ENCODE data around the gene VAT1L. TPM values are rescaled to one million over a fixed set of nuclear protein-coding genes. Genes with fewer than 3 reads are reported as not detected.

Gene VAT1L
- total RNA-seq, 4 donors from 2014 or later, result 1.7 to 6.3 (median 2.9) TPM

DNA sequence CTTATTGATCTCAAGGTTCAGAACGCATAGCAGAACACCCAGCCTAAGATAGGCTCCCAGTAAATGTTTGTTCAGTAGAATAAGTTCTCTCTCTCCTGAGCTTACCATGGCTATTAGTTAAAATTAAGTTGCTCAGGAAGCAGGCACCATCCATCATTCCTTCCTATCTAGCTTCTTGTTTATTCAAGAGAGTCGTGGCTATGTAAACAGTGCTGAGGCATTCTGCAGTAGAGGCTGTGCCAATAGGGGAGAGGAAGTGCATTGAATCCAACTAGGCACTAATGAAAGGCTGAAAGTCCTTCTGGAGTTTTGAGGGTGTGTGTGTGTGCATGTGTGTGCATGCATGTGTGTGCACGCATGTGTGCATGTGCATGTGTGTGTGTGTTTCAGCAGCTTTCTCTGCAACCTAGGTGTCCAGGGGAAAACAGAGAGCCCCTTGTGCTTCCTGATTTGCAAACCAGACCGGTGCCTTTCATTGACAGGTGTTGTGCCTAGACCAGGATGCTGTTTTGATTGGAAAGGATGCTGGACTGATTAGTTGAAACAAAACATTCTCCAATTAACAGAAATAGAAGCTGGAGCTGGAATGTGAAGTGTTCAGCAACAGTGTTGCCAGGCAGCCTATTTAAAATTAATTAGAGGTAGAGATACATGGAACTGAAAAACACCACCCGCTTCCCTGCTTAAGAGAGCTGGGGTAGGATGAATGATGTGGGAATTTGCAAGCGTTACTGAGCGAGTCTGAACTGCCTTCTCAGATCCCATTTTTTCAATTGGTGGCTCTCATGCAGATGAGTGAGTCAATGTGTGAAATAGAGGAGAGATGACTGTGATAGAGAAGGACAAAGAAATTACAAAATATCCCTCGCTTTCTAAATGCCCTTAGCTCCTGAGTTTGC, 130.7 kb downstream of the VAT1L start:
- no peak for DNase-seq (ENCODE audit: extremely low spot score)
- Histone ChIP-seq H3K27me3 (peaks cover 0 to 9% (median 0%) of the 10 kb centered on the region in 4 donors), H3K36me3 (no peaks in the 10 kb centered on the region), H3K4me3 (no peak overlapping the region), H3K9me3 (no peaks in the 10 kb centered on the region), H3K27ac (replicated peaks in 1 of 4) (no peak overlapping the region), H3K4me1 (peaks cover 10 to 23% (median 19%) of the 10 kb centered on the region in 4 donors)
- 34% methylated on average over 8 of the region's 8 CpGs for WGBS
- TF ChIP-seq, protein P1, sequence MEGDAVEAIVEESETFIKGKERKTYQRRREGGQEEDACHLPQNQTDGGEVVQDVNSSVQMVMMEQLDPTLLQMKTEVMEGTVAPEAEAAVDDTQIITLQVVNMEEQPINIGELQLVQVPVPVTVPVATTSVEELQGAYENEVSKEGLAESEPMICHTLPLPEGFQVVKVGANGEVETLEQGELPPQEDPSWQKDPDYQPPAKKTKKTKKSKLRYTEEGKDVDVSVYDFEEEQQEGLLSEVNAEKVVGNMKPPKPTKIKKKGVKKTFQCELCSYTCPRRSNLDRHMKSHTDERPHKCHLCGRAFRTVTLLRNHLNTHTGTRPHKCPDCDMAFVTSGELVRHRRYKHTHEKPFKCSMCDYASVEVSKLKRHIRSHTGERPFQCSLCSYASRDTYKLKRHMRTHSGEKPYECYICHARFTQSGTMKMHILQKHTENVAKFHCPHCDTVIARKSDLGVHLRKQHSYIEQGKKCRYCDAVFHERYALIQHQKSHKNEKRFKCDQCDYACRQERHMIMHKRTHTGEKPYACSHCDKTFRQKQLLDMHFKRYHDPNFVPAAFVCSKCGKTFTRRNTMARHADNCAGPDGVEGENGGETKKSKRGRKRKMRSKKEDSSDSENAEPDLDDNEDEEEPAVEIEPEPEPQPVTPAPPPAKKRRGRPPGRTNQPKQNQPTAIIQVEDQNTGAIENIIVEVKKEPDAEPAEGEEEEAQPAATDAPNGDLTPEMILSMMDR (IDR thresholded peaks at IDR 0.05), result no peak
- intact Hi-C loops (cut with DNase I), result no loop called here

GRCh38 chr16:77919761-77920415, 131.5 kb downstream of the VAT1L start:
- no peak for TF ChIP-seq EP300 (IDR thresholded peaks at IDR 0.05)
- no peak for TF ChIP-seq POLR2A (IDR thresholded peaks at IDR 0.05; ENCODE audit: low read depth)
- no peak for TF ChIP-seq POLR2AphosphoS5 (IDR thresholded peaks at IDR 0.05)
- TF ChIP-seq, protein P1 (IDR thresholded peaks at IDR 0.05), result no peak
- Histone ChIP-seq H3K9me3 (no peaks in the 10 kb centered on the region), H3K27ac (replicated peaks in 1 of 4) (no peak overlapping the region), H3K36me3 (no peaks in the 10 kb centered on the region), H3K4me3 (no peak overlapping the region), H3K27me3 (peaks cover 0 to 9% (median 0%) of the 10 kb centered on the region in 4 donors), H3K4me1 (peaks cover 10 to 23% (median 19%) of the 10 kb centered on the region in 4 donors)
- no peak for DNase-seq (ENCODE audit: extremely low spot score)
- intact Hi-C loops (cut with DNase I), result no loop called here
- 70% methylated on average over 8 of the region's 8 CpGs for WGBS

- DNase-seq (ENCODE audit: extremely low spot score), result no peak
- intact Hi-C loops (cut with DNase I), result no loop called here
- Histone ChIP-seq H3K27ac (replicated peaks in 1 of 4) (no peak overlapping the region), H3K36me3 (no peaks in the 10 kb centered on the region), H3K27me3 (peaks cover 0 to 13% (median 0%) of the 10 kb centered on the region in 4 donors), H3K9me3 (no peaks in the 10 kb centered on the region), H3K4me3 (no peak overlapping the region), H3K4me1 (peaks cover 10 to 23% (median 19%) of the 10 kb centered on the region in 4 donors)
- WGBS, result 72% methylated on average over 4 of the region's 4 CpGs
- TF ChIP-seq, protein P1 (IDR thresholded peaks at IDR 0.05), result no peak
Measured at GRCh38 chr16:77920984-77921383, 132.6 kb downstream of the VAT1L start.

- H3K9me3 ChIP-seq, result no peaks in the 10 kb centered on the region
- 86% methylated on average over 6 of the region's 6 CpGs for WGBS
- TF ChIP-seq POLR2A (IDR thresholded peaks at IDR 0.05; ENCODE audit: low read depth), result no peak
- TF ChIP-seq POLR2AphosphoS5 (IDR thresholded peaks at IDR 0.05), result no peak
- H3K27me3 ChIP-seq, result peaks cover 0 to 15% (median 0%) of the 10 kb centered on the region in 4 donors
- peaks cover 10 to 23% (median 19%) of the 10 kb centered on the region in 4 donors for H3K4me1 ChIP-seq
- H3K36me3 ChIP-seq, result no peaks in the 10 kb centered on the region
- intact Hi-C loops (cut with DNase I), result no loop called here
- no peak overlapping the region for H3K27ac ChIP-seq (replicated peaks in 1 of 4)
- no peak overlapping the region for H3K4me3 ChIP-seq
- DNase-seq (ENCODE audit: extremely low spot score), result no peak
Measured at GRCh38 chr16:77922228-77922754, 133.9 kb downstream of the VAT1L start.

DNA sequence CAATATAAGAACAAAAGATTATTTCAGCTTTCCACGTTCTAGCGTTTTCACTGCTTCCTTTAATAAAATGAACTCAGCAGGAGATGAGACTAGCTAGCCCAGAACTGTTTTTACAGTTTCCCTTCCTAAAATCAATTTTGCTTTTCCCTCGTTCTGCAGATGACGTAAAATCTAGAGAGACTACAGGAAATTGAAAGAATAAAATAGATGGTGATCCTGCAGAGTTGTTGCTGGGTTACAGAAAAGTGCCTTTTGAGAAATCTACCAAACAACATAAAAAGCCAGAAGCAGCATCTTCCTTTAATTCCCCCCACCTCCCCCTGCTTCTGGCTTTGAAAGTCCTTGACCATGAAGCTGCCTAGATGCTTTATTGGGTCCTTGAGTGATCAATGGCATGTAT, 137.2 kb downstream of the VAT1L start:
- TF ChIP-seq EP300 (IDR thresholded peaks at IDR 0.05), result no peak
- TF ChIP-seq, protein P1 (IDR thresholded peaks at IDR 0.05), result no peak
- Histone ChIP-seq H3K27me3 (peaks cover 0 to 15% (median 0%) of the 10 kb centered on the region in 4 donors), H3K9me3 (no peaks in the 10 kb centered on the region), H3K27ac (replicated peaks in 1 of 4) (no peak overlapping the region), H3K4me1 (no peaks in the 10 kb centered on the region), H3K36me3 (no peaks in the 10 kb centered on the region), H3K4me3 (no peak overlapping the region)
- WGBS, result 88% methylated on average over 4 of the region's 4 CpGs
- no peak for DNase-seq (ENCODE audit: extremely low spot score)
- intact Hi-C loops (cut with DNase I), result no loop called here
